HG03342 (cell line): ENCODE results near the gene IQCH.
"Not testable (repeated sequence)": the region's sequence is repeated elsewhere in the genome, so short reads cannot be mapped to it uniquely, and the experiment has no call there.

ENCODE experiments used
- ATAC-seq: cut with Tn5 transposase; IDR thresholded peaks from one replicate; pipeline ENCODE4 v1.9.1; 2021; ENCODE audit warnings: mild to moderate bottlenecking, moderate library complexity; ENCODE audit not compliant: unreplicated experiment

The IQCH gene

DNA sequence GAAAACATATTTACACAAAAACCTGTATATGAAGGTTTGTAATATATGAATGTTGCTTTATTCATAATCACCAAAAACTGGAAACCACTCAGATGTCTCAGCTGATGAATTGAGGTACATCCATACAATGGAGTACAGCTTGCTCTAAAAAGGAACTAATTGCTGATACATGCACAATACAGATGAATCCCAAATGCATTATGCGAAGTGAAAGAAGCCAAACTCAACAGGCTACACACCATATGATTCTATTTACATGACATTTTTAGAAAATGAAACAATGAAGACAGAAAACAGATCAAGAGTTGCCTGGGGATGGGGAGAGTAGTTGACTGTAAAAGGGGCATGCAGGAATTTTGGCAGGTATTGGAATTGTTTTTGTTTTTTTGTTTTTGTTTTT is 95.5 kb downstream of the IQCH start:
- ATAC-seq = no peak

- ATAC-seq = no peak
Observed at GRCh38 chr15:67358391-67358790, 103.8 kb downstream of the IQCH start.

- no peak for ATAC-seq
Observed at GRCh38 chr15:67358812-67359211, 104.2 kb downstream of the IQCH start.

DNA sequence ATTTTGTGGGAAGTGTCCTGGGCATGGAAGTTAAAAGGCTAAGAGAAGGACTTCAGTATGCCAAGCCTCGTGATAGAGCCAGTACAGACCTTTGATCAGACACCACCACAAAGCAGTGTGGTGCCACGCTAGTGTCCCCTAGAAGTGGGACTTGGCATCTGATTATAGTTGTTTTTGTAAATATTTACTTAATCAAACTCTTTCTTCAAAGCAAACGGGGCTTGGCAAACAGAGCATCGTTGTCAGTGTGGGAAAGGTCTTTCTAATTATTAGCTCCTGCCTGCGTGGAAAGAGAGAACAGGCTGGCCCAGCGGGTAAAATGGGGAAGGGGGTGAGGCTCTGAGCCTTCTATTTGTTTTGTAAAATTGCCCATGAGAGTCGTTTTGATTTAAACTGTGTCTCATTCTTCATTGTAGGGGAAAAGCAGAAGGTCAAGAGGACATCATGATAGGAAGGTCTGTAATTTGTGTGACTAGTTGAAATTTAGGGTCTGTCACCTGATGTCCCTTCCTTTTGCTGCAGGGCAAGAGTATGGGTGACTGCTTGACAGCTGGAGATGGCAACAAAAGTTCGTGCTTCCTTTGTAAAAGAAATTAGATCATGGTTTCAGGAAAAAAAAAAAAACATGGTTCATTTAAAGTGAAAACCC is 105.0 kb downstream of the IQCH start:
- no peak for ATAC-seq

DNA sequence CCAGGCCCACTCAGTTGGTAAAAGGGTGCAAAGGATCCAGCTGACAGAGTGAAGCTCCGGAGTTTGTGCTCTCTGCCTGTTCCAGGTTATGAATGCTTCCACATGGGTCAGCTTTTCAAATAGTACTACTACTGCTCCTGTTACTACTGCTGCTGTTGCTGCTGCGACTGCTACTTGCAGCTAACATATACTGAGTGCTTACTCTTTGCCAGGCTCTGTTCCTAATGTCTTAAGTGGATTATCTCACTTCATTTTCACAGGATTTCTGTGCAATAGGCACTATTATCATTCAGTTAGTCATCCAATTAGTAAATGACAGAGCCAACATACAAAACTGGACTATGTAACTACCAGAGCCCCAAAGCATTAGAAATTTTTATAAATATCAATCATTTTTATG is 106.5 kb downstream of the IQCH start:
- ATAC-seq = no peak

- ATAC-seq = not testable (repeated sequence)
Observed at GRCh38 chr15:67363712-67364111, 109.1 kb downstream of the IQCH start.

DNA sequence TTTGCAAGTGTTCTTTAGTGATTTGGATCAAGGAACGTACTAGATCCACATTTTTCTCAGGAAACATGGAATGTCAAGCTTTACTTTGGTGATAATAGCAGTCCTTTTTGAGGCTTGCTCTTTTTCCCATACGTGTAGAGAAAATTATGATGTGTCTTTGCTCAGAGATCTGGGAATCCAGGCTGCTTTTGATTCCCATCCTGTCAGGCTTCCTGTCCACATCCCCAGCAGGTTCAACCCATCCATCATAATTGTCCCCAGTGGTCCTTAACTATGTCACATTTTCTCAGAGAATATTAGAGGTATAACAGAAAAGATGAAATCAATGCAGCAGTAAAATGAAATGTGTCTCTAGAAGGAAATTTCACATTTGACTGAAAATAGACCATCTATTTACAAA is 111.4 kb downstream of the IQCH start:
- ATAC-seq = no peak

DNA sequence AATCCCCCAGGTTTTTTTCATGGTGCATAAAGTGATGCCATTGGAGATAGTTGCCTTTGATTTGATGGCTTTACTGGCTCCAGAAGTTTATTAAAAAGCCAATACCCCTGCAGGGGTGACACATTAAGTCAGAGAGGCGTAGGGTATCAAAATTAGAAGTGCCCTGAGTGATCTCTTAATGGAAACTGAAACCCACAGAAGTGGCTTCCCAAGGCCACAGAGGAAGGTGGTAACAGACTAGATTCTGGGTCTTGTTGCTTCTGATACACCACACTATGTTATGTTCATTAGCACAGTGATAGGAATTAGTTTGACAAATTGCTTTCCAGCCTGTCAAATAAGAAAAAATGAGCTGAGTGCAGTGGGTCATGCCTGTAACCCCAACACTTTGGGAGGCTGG is 112.3 kb downstream of the IQCH start:
- ATAC-seq = no peak

DNA sequence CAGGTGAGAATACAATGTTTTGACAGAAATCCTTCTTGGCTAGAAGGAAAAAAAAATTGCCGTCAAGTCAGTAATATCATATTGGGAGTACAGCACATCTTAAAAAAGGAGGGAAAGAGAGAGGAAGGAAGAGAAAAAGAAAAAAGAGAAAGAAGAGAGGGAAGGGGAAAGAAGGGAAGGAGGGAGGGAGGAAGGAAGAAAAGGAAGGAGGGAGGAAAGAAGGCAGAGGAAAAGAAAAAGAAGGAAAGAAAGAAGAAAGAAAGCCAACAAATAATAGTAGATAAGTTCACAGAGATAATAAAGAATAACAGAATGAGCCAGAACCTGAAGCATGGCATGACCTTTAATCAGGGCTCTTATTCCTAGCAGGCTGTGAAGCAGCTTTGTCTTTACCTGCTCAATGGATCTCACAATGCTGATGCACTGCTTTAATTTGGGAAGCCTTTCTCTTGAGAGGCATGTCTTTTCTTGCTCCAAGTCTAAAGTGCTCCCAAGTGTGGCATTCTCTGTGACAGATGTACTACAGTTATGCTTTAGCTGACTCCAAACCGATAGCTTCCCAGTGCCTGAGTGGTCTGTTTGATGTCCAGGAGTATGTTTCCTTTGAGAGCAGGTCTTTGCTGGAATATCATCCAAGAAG is 114.9 kb downstream of the IQCH start:
- no peak for ATAC-seq

DNA sequence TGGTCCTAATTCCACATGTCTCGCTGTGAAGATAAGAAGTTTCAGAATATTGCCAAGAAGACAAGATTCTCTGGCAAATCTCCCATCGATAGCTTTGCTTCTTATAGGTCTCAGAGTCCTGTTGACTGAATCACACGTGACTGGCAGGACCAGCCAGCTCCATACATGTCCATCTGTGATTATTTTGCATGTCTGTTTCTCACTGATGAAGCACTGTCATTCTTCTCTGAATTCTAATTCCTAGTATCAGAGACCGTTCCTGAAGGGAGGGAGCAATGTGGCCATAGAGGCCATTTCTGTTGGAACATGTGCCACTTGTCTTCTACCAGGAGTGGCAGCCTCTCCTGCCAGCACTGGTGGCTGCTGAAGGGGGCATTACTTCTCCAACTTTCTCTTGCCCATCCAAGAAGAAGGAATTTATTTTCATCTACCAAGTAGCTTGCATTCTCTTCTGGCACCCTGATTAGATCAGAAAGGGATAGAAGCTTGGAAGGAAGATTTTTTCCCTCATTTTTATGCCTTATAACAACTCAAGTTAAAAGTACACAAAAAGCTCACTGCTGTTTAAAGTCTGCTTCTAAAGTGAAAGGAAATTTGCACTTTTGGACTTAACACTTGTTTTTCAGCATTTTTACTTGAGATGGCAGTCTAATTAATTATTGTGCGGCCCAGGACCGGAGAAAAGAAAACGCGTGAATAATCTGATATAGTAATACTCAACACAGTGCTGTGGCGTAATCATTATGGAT is 115.8 kb downstream of the IQCH start:
- no peak for ATAC-seq

- no peak for ATAC-seq
Observed at GRCh38 chr15:67372543-67372942, 118.0 kb downstream of the IQCH start.

GRCh38 chr15:67372986-67373675 is 118.5 kb downstream of the IQCH start:
- ATAC-seq = no peak

DNA sequence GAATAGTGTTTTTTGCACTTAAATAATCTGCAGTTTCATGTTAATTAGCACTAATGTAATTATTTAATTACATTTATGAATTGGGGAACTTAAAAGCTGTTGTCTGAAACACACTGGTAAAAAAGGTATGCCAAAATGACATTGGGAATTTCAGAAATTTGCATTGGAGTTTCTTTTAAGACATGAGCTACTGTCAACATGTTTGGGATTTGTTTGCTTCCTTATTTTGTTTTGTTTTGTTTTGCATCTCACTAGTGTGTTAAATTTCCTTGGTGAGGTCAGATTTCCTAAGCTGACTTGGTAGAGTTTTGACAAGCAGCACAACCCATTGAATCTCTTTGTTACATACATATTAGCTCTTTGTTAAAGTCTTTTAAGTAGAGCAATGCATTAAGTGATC is 119.4 kb downstream of the IQCH start:
- no peak for ATAC-seq

DNA sequence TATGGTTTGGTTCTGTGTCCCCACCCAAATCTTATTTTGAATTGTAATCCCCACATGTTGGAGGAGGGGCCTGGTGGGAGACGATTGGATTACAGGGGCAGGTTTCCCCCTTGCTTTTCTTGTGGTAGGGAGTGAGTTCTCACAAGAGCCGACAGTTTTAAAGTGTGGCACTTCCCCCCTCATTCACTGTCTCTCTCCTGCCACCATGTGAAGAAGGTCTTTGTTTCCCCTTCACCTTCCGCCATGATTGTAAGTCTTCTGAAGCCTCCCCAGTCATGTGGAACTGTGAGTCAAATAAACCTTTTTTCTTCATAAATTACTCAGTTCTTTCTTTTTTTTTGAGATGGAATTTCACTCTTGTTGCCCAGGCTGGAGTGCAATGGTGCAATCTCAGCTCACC is 124.9 kb downstream of the IQCH start:
- no peak for ATAC-seq

GRCh38 chr15:67380921-67381320 is 126.3 kb downstream of the IQCH start:
- no peak for ATAC-seq

DNA sequence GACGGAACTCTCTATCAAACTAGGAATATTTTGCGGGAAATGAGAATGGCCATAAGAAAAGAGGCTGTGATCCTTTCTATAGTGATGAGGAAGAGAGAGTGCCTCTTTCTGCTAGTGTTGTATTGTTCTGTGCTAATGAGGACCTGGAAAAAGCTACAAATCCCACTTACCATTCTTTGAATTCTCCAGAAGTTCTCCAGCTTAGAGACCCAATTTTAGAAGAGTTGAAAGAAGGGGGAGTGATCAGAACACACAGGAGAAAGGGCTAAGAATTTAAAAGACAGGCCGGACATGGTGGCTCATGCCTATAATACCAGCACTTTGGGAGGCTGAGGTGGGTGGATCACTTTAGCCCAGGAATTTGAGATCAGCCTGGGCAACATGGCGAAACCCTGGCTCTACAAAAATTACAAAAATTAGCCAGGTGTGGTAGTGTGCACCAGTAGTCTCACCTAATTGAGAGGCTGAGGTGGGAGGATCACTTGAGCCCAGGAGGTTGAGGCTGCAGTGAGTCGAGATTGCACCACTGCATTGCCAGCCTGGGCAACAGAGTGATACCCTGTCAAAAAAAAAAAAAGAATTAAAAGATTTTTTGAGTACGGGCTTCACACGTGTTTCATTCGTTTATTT is 126.9 kb downstream of the IQCH start:
- ATAC-seq = no peak

DNA sequence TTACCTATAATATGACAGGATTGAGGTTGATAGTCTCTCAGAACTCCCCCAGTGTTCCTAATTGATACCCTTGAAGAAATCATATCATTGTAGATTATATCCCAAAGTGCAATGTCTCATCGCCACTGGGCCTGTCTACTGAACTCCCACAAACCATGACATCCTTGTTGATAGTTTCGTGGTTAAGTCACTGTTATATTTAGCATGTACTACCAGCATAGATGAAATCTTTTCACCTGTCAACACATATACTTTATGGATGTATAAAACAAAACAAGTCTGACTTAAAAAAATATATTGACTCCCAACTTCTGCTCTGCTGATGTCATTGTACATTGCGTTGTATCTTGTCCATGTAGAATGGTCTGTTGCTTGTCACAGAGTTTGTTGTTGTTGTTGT is 128.1 kb downstream of the IQCH start:
- no peak for ATAC-seq

- no peak for ATAC-seq
Observed at GRCh38 chr15:67383899-67384298, 129.3 kb downstream of the IQCH start.

DNA sequence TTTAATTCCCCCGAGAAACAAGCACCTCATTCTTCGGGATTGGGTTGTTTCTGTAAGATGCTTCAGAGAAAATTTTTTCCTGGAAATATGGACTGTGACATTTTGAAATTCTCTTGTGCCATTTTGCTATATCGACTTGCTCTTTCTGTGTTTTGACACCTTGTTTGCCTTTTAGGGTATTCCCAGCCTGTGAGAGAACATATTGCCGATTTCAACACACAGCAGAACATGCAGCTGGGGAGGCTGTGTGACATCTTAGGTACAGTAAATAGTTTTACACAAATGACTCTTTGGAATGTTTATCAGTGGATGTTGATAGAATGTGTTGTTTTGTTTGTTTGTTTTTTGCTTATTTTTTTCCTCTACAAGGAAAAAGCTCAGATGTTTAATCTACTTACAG is 130.2 kb downstream of the IQCH start:
- ATAC-seq = no peak

- ATAC-seq = no peak
Observed at GRCh38 chr15:67385971-67386370, 131.4 kb downstream of the IQCH start.

- ATAC-seq = no peak
Observed at GRCh38 chr15:67386947-67387346, 132.4 kb downstream of the IQCH start.
